ENCODE data around the gene NFKBIE. TPM values are rescaled to one million over a fixed set of nuclear protein-coding genes. Genes with fewer than 3 reads are reported as not detected.

The NFKBIE gene
- total and polyA plus RNA-seq, 2 of the 13 experiments (the other 11 are each of a cell fraction or from before 2014, with no cell fraction given) = 6.7 to 14.5 TPM

GRCh38 chr6:44265007-44265721, at the start of gene NFKBIE (continued):
- TF ChIP-seq MXD4 (CRISPR knock-in tag; IDR thresholded peaks at IDR 0.05) (peak; percentile 85), TCF7 (IDR thresholded peaks at IDR 0.05; ENCODE audit: low read depth) (no peak), ZMAT5 (CRISPR knock-in tag; IDR thresholded peaks at IDR 0.05; ENCODE audit: borderline replicate concordance, low read depth) (no peak), SALL1 (CRISPR knock-in tag; IDR thresholded peaks at IDR 0.05) (peak; percentile 47), ELK4 (CRISPR knock-in tag; IDR thresholded peaks at IDR 0.05; ENCODE audit: borderline replicate concordance) (no peak), HOXA7 (CRISPR knock-in tag; IDR thresholded peaks at IDR 0.05) (no peak), ZNF598 (CRISPR knock-in tag; IDR thresholded peaks at IDR 0.05; ENCODE audit: borderline replicate concordance) (0 out of 2 replicates have a peak, but pooled peaks have one; percentile 67), JUNB (CRISPR knock-in tag; IDR thresholded peaks at IDR 0.05; ENCODE audit: borderline replicate concordance) (no peak), ZBTB20 (CRISPR knock-in tag; IDR thresholded peaks at IDR 0.05; ENCODE audit: borderline replicate concordance, low read depth) (no peak; the same call in 1 of the 2 replicates), ZNF580 (CRISPR knock-in tag; IDR thresholded peaks at IDR 0.05; ENCODE audit: borderline replicate concordance, low read depth) (no peak), ZNF691 (CRISPR knock-in tag; IDR thresholded peaks at IDR 0.05; ENCODE audit: borderline replicate concordance, low read depth) (peak; percentile 46), NFE2L2 (IDR thresholded peaks at IDR 0.05; ENCODE audit: low read length) (no peak), TAF15 (IDR thresholded peaks at IDR 0.05; ENCODE audit: low read depth, low read length, poor library complexity, severe bottlenecking) (no peak), NAIF1 (CRISPR knock-in tag; IDR thresholded peaks at IDR 0.05; ENCODE audit: borderline replicate concordance) (no peak), ZMYM2 (CRISPR knock-in tag; IDR thresholded peaks at IDR 0.05) (peak; percentile 62; the same call in 1 of the 2 replicates), NFYC (CRISPR knock-in tag; IDR thresholded peaks at IDR 0.05) (0 out of 2 replicates have a peak, but pooled peaks have one; percentile 4), MTF2 (CRISPR knock-in tag; IDR thresholded peaks at IDR 0.05; ENCODE audit: borderline replicate concordance) (no peak), ZNF331 (CRISPR knock-in tag; IDR thresholded peaks at IDR 0.05) (peak; percentile 68), CEBPZ (IDR thresholded peaks at IDR 0.05; ENCODE audit: low read length) (no peak), ZNF280B (CRISPR knock-in tag; IDR thresholded peaks at IDR 0.05; ENCODE audit: borderline replicate concordance) (no peak; the same call in 1 of the 2 replicates)

All from HepG2 (cell line).